MM.1S (cell line): ENCODE results near the gene OR2T34.

Source experiments
- DNase-seq: peaks from one replicate; pipeline ENCODE4 v3.0.0-alpha.2; 2015
- H2AFZ ChIP-seq: fragments of 300-600 bp; sonication (generic); 2 replicates; pipeline ENCODE4 v1.6.0; 2016; ENCODE audit warnings: antibody characterized with exemption, low read length
- H3F3A ChIP-seq: fragments of 300-600 bp; sonication (generic); 2 replicates; pipeline ENCODE4 v1.6.1; 2016; ENCODE audit warnings: mild to moderate bottlenecking, antibody characterized with exemption, low read length, moderate library complexity, mixed read lengths; ENCODE audit not compliant: insufficient read depth
- H3K27ac ChIP-seq: fragments of 300-600 bp; sonication (generic); 2 replicates; pipeline ENCODE4 v1.5.1; 2016; ENCODE audit warnings: mild to moderate bottlenecking, low read length
- H3K27me3 ChIP-seq: fragments of 300-600 bp; sonication (generic); replicated peaks from 2 replicates; pipeline ENCODE4 v1.6.0; 2016; ENCODE audit warnings: low read length; ENCODE audit not compliant: insufficient read depth
- H3K36me3 ChIP-seq: fragments of 300-600 bp; sonication (generic); replicated peaks from 2 replicates; pipeline ENCODE4 v1.6.1; 2016; ENCODE audit warnings: mild to moderate bottlenecking, low read length, mixed read lengths; ENCODE audit not compliant: insufficient read depth
- H3K4me1 ChIP-seq: fragments of 300-600 bp; sonication (generic); 2 replicates; pipeline ENCODE4 v1.6.1; 2016; ENCODE audit warnings: low read length, mixed read lengths
- H3K4me2 ChIP-seq: fragments of 300-600 bp; sonication (generic); 2 replicates; pipeline ENCODE4 v1.6.0; 2016; ENCODE audit warnings: low read depth, low read length
- H3K4me3 ChIP-seq: fragments of 300-600 bp; sonication (generic); 2 replicates; pipeline ENCODE4 v1.5.1; 2016; ENCODE audit warnings: low read length, mixed read lengths
- H3K79me2 ChIP-seq: fragments of 300-600 bp; sonication (generic); 2 replicates; pipeline ENCODE4 v1.6.1; 2016; ENCODE audit warnings: mixed run types, low read length, mixed read lengths
- H3K9ac ChIP-seq: fragments of 300-600 bp; sonication (generic); 2 replicates; pipeline ENCODE4 v1.6.1; 2016; ENCODE audit warnings: low read length, mixed read lengths
- H3K9me2 ChIP-seq: fragments of 300-600 bp; sonication (generic); replicated peaks from 2 replicates; pipeline ENCODE4 v1.6.1; 2016; ENCODE audit warnings: mild to moderate bottlenecking, low read length, mixed read lengths; ENCODE audit not compliant: insufficient read depth
- H3K9me3 ChIP-seq: fragments of 300-600 bp; sonication (generic); replicated peaks from 2 replicates; pipeline ENCODE4 v1.6.1; 2016; ENCODE audit warnings: mild to moderate bottlenecking, low read length, mixed read lengths; ENCODE audit not compliant: insufficient read depth
- H4K20me1 ChIP-seq: fragments of 300-600 bp; sonication (generic); 2 replicates; pipeline ENCODE4 v1.6.1; 2016; ENCODE audit warnings: mild to moderate bottlenecking, low read length, moderate library complexity, mixed read lengths; ENCODE audit not compliant: insufficient read depth
- EZH2 ChIP-seq: fragments of 300-600 bp; sonication (generic); optimal IDR thresholded peaks from 2 replicates; pipeline ENCODE3; 2017; ENCODE audit warnings: low read depth, mild to moderate bottlenecking, antibody characterized with exemption, low read length, mixed read lengths
- EZH2phosphoT487 ChIP-seq: fragments of 300-600 bp; sonication (generic); IDR thresholded peaks from 2 replicates; pipeline ENCODE4 v1.6.1; 2018; ENCODE audit warnings: antibody characterized with exemption, low read length
- TF ChIP-seq, protein P1 (sequence below): fragments of 300-600 bp; sonication (generic); IDR thresholded peaks from 2 replicates; pipeline ENCODE4 v1.5.1; 2016; ENCODE audit warnings: antibody characterized with exemption, low read length, mixed read lengths

The OR2T34 gene

GRCh38 chr1:248610301-248610700, 35.7 kb upstream of the OR2T34 start:
- no peak overlapping the region for H3K27ac ChIP-seq
- no peaks in the 10 kb centered on the region for H3K79me2 ChIP-seq
- H4K20me1 ChIP-seq: no peaks in the 10 kb centered on the region
- H3F3A ChIP-seq: no peaks in the 10 kb centered on the region
- H3K9me3 ChIP-seq: no peaks in the 10 kb centered on the region
- no peak for DNase-seq
- no peaks in the 10 kb centered on the region for H3K27me3 ChIP-seq
- TF ChIP-seq EZH2 (no peak), EZH2phosphoT487 (no peak)
- TF ChIP-seq, protein P1, sequence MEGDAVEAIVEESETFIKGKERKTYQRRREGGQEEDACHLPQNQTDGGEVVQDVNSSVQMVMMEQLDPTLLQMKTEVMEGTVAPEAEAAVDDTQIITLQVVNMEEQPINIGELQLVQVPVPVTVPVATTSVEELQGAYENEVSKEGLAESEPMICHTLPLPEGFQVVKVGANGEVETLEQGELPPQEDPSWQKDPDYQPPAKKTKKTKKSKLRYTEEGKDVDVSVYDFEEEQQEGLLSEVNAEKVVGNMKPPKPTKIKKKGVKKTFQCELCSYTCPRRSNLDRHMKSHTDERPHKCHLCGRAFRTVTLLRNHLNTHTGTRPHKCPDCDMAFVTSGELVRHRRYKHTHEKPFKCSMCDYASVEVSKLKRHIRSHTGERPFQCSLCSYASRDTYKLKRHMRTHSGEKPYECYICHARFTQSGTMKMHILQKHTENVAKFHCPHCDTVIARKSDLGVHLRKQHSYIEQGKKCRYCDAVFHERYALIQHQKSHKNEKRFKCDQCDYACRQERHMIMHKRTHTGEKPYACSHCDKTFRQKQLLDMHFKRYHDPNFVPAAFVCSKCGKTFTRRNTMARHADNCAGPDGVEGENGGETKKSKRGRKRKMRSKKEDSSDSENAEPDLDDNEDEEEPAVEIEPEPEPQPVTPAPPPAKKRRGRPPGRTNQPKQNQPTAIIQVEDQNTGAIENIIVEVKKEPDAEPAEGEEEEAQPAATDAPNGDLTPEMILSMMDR: no peak
- no peak overlapping the region for H3K4me2 ChIP-seq
- H3K4me3 ChIP-seq: no peak overlapping the region
- H3K9me2 ChIP-seq: no peaks in the 10 kb centered on the region
- no peak overlapping the region for H3K9ac ChIP-seq
- no peak overlapping the region for H2AFZ ChIP-seq
- no peaks in the 10 kb centered on the region for H3K36me3 ChIP-seq
- H3K4me1 ChIP-seq: peaks cover 8% of the 10 kb centered on the region; the same call in 1 of the 2 replicates

- Histone ChIP-seq H3F3A (no peaks in the 10 kb centered on the region), H3K79me2 (no peaks in the 10 kb centered on the region), H3K9me3 (no peaks in the 10 kb centered on the region), H2AFZ (no peak overlapping the region), H3K4me3 (no peak overlapping the region), H3K4me2 (no peak overlapping the region), H4K20me1 (no peaks in the 10 kb centered on the region), H3K9me2 (no peaks in the 10 kb centered on the region), H3K9ac (no peak overlapping the region), H3K27ac (no peak overlapping the region), H3K27me3 (no peaks in the 10 kb centered on the region), H3K4me1 (no peaks in the 10 kb centered on the region), H3K36me3 (no peaks in the 10 kb centered on the region)
- no peak for DNase-seq
- TF ChIP-seq EZH2phosphoT487: no peak
- no peak for TF ChIP-seq EZH2
- TF ChIP-seq, protein P1: no peak
Measured at GRCh38 chr1:248599396-248599795, 24.8 kb upstream of the OR2T34 start.

DNA sequence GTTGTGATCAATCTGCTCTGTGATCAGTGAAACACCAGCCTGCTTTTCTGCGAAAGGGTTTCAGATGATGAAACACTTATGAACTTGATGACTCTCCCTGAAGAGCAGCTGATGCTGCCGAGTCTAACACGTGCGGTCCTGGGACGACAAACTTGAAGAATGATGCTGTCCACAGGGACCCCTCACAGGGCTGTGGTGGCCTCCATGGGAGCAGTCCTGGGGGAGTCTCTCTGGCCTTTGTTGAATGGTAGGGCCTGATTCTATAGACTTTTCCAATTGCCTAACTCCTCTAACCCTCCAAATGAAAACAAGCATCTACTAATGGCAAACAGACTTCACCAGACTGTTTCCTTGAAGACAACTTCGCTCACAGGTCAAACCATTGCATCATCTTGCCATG, 23.0 kb upstream of the OR2T34 start, which contains the start of gene OR2T10:
TSS of gene OR2T10 (minus strand) at position 112 of the 400 bp plus-strand sequence. CDS start 3,932 bp downstream, outside the sequence.
- no peaks in the 10 kb centered on the region for H3K4me1 ChIP-seq
- H3K9ac ChIP-seq: no peak within 1 kb of the TSS
- H3K4me3 ChIP-seq: no peak within 1 kb of the TSS
- H3K4me2 ChIP-seq: no peak within 1 kb of the TSS
- no peaks in the 10 kb centered on the region for H4K20me1 ChIP-seq
- no peak within 1 kb of the TSS for H2AFZ ChIP-seq
- no peaks in the 10 kb centered on the region for H3K79me2 ChIP-seq
- H3K9me3 ChIP-seq: no peaks in the 10 kb centered on the region
- no peaks in the 10 kb centered on the region for H3F3A ChIP-seq
- H3K9me2 ChIP-seq: no peaks in the 10 kb centered on the region
- H3K27me3 ChIP-seq: no peaks in the 10 kb centered on the region
- no peak for DNase-seq
- no peaks in the 10 kb centered on the region for H3K36me3 ChIP-seq
- TF ChIP-seq EZH2phosphoT487: no peak
- TF ChIP-seq EZH2: no peak
- TF ChIP-seq, protein P1: no peak
- no peak within 1 kb of the TSS for H3K27ac ChIP-seq
